Gastroesophageal sphincter (tissue), 4 donors: ENCODE results near the gene AP2M1. TPM values are rescaled to one million over a fixed set of nuclear protein-coding genes. Genes with fewer than 3 reads are reported as not detected.

Experiments
- ATAC-seq: fragments of 150-250 bp; one replicate; pipeline ENCODE4 v1.9.1; 2016; ENCODE audit warnings: mild to moderate bottlenecking, moderate library complexity
- H3K27ac ChIP-seq, 4 donors: fragments of 200-600 bp; sonication (generic) in 3 of 4; 1 replicate in 3 of 4; 2 replicates in 1 of 4; pipeline ENCODE4 v1.5.1; 2016 to 2019
- H3K27me3 ChIP-seq: fragments of 200-600 bp; sonication (generic); one replicate; pipeline ENCODE4 v1.5.1; 2019
- H3K36me3 ChIP-seq, 2 donors: fragments of 200-600 bp; sonication (generic); one replicate each; pipeline ENCODE4 v1.5.1; 2019; ENCODE audit warnings: control low read depth in 1 of 2
- H3K4me1 ChIP-seq, 3 donors: fragments of 200-600 bp; sonication (generic); 1 replicate in 2 of 3; 2 replicates in 1 of 3; pipeline ENCODE4 v1.5.1; 2016 to 2019; ENCODE audit warnings: control low read depth in 2 of 3
- H3K4me3 ChIP-seq, 2 donors: fragments of 200-600 bp; sonication (generic); one replicate each; pipeline ENCODE4 v1.5.1; 2019; ENCODE audit warnings: mild to moderate bottlenecking in 1 of 2, moderate library complexity in 1 of 2
- H3K9me3 ChIP-seq, 3 donors: fragments of 200-600 bp; sonication (generic); one replicate each; pipeline ENCODE4 v1.5.1; 2017 to 2019; ENCODE audit warnings: control low read depth in 2 of 3
- EP300 ChIP-seq: sonication (generic); formaldehyde crosslinking; IDR thresholded peaks from one replicate; pipeline ENCODE4 v1.6.1; 2017; ENCODE audit warnings: antibody characterized with exemption, mild to moderate bottlenecking
- POLR2A ChIP-seq, 2 donors: fragments of 450-650 bp; IDR thresholded peaks; one replicate each; pipeline ENCODE4 v1.6.1; 2017; ENCODE audit warnings: antibody characterized with exemption in 2 of 2, mild to moderate bottlenecking in 2 of 2, moderate library complexity in 1 of 2
- POLR2AphosphoS5 ChIP-seq: sonication (generic); formaldehyde crosslinking; IDR thresholded peaks from one replicate; pipeline ENCODE4 v1.6.1; 2017; ENCODE audit warnings: antibody characterized with exemption
- WGBS, 2 donors: methylation state at CpG; one replicate each; pipeline ENCODE4 v1.1.5; 2018; ENCODE audit warnings: low coverage in 1 of 2; 5-methylcytosine and 5-hydroxymethylcytosine counted together
- total RNA-seq, 4 donors: library from RNA; depleted of rRNA; stranded (reverse); fragments of >200 nt; gene quantifications; one replicate each; pipeline ENCODE4 v1.1.0, GENCODE V29; 2016
- TF ChIP-seq, protein P1 (sequence below), 4 experiments: fragments of 200-600 bp in 2 of 4; fragments of 450-650 bp in 2 of 4; sonication (generic) in 1 of 4; IDR thresholded peaks; one replicate each; pipeline ENCODE4 v1.5.1; 2017 to 2019; ENCODE audit warnings: antibody characterized with exemption in 4 of 4, mild to moderate bottlenecking in 2 of 4, moderate library complexity in 2 of 4

AP2M1 gene
- total RNA-seq, 4 donors from 2014 or later = 234 to 322 (median 288) TPM

GRCh38 chr3:184185461-184186183 lies 11.0 kb downstream of the AP2M1 start:
- H3K4me3 ChIP-seq = peak overlapping the region; percentile 73 to 94
- no peaks in the 10 kb centered on the region for H3K9me3 ChIP-seq
- peaks cover 0 to 44% (median 16%) of the 10 kb centered on the region in 3 donors for H3K4me1 ChIP-seq
- no peaks in the 10 kb centered on the region for H3K27me3 ChIP-seq
- peaks cover 0 to 73% of the 10 kb centered on the region in 2 donors for H3K36me3 ChIP-seq
- peak overlapping the region; percentile 41 to 89 (median 88) for H3K27ac ChIP-seq
- peak; percentile 99 for ATAC-seq
- 1 to 10% methylated on average over 8 to 11 of the region's 55 CpGs for WGBS, 2 donors
- TF ChIP-seq POLR2AphosphoS5 = no peak

GRCh38 chr3:184186184-184186901 lies 11.7 kb downstream of the AP2M1 start, which contains the start of gene ABCF3:
Gene ABCF3 (plus strand): TSS chr3:184186199. CDS start chr3:184186208, 9 bp downstream.
- peak within 1 kb of the TSS; percentile 73 to 94 for H3K4me3 ChIP-seq
- peak within 1 kb of the TSS; percentile 41 to 89 (median 88) for H3K27ac ChIP-seq
- no peaks in the 10 kb centered on the region for H3K27me3 ChIP-seq
- H3K4me1 ChIP-seq = peaks cover 0 to 44% (median 16%) of the 10 kb centered on the region in 3 donors
- peaks cover 0 to 73% of the 10 kb centered on the region in 2 donors for H3K36me3 ChIP-seq
- 0% methylated on average over 4 to 6 of the region's 45 CpGs for WGBS, 2 donors
- TF ChIP-seq EP300 = no peak
- TF ChIP-seq POLR2A (IDR thresholded peaks at IDR 0.05) = peak; percentile 81
- TF ChIP-seq, protein P1, sequence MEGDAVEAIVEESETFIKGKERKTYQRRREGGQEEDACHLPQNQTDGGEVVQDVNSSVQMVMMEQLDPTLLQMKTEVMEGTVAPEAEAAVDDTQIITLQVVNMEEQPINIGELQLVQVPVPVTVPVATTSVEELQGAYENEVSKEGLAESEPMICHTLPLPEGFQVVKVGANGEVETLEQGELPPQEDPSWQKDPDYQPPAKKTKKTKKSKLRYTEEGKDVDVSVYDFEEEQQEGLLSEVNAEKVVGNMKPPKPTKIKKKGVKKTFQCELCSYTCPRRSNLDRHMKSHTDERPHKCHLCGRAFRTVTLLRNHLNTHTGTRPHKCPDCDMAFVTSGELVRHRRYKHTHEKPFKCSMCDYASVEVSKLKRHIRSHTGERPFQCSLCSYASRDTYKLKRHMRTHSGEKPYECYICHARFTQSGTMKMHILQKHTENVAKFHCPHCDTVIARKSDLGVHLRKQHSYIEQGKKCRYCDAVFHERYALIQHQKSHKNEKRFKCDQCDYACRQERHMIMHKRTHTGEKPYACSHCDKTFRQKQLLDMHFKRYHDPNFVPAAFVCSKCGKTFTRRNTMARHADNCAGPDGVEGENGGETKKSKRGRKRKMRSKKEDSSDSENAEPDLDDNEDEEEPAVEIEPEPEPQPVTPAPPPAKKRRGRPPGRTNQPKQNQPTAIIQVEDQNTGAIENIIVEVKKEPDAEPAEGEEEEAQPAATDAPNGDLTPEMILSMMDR (IDR thresholded peaks at IDR 0.05) = no peak
- peak; percentile 95 for TF ChIP-seq POLR2AphosphoS5
- ATAC-seq = peak; percentile 17
- no peaks in the 10 kb centered on the region for H3K9me3 ChIP-seq

GRCh38 chr3:184186902-184187207 lies 12.2 kb downstream of the AP2M1 start:
- Histone ChIP-seq H3K4me1 (peaks cover 0 to 44% (median 16%) of the 10 kb centered on the region in 3 donors), H3K36me3 (peaks cover 0 to 73% of the 10 kb centered on the region in 2 donors), H3K4me3 (peak overlapping the region; percentile 73 to 94), H3K27ac (peak overlapping the region in 3 of 4 donors; percentile 87 to 89 (median 88)), H3K27me3 (no peaks in the 10 kb centered on the region), H3K9me3 (no peaks in the 10 kb centered on the region)
- TF ChIP-seq POLR2A (IDR thresholded peaks at IDR 0.05) (no peak), EP300 (no peak), POLR2AphosphoS5 (no peak)
- TF ChIP-seq, protein P1 (IDR thresholded peaks at IDR 0.05) = no peak
- 0% methylated on average over 2 to 3 of the region's 3 CpGs for WGBS, 2 donors
- no peak for ATAC-seq

DNA sequence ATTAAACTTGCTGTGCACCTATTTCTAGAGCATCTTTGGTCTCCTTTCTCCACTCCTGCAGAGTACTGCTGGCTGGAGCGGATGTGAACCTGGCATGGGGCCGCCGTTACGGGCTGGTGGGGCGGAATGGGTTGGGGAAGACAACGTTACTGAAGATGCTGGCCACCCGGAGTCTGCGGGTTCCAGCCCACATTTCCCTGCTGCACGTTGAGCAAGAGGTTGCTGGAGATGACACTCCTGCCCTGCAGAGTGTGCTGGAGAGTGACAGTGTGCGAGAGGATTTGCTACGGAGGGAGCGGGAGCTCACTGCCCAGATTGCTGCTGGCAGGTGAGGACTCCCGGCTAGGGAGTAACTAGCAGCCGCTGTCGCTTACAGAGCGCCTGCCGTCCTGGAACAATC lies 13.4 kb downstream of the AP2M1 start:
- 89 to 100% methylated on average over 5 to 15 of the region's 17 CpGs for WGBS, 2 donors
- Histone ChIP-seq H3K4me3 (no peak overlapping the region), H3K4me1 (peaks cover 0 to 44% (median 16%) of the 10 kb centered on the region in 3 donors), H3K27ac (no peak overlapping the region), H3K27me3 (no peaks in the 10 kb centered on the region), H3K9me3 (no peaks in the 10 kb centered on the region), H3K36me3 (peaks cover 0 to 73% of the 10 kb centered on the region in 2 donors)
- ATAC-seq = no peak
- TF ChIP-seq, protein P1 (IDR thresholded peaks at IDR 0.05) = no peak
- TF ChIP-seq EP300 (no peak), POLR2AphosphoS5 (no peak), POLR2A (IDR thresholded peaks at IDR 0.05) (no peak)

GRCh38 chr3:184189421-184189820 lies 14.8 kb downstream of the AP2M1 start:
- WGBS, 2 donors = 100% methylated on average over 1 of the region's 13 CpGs; no CpG with 5 or more reads in 1 of the 2 donors
- peaks cover 0 to 44% (median 16%) of the 10 kb centered on the region in 3 donors for H3K4me1 ChIP-seq
- no peaks in the 10 kb centered on the region for H3K9me3 ChIP-seq
- H3K4me3 ChIP-seq = no peak overlapping the region
- H3K27ac ChIP-seq = no peak overlapping the region
- no peaks in the 10 kb centered on the region for H3K27me3 ChIP-seq
- no peak for ATAC-seq
- H3K36me3 ChIP-seq = peaks cover 0 to 73% of the 10 kb centered on the region in 2 donors
- TF ChIP-seq POLR2A (IDR thresholded peaks at IDR 0.05) = no peak
- no peak for TF ChIP-seq POLR2AphosphoS5
- TF ChIP-seq EP300 = no peak
- TF ChIP-seq, protein P1 (IDR thresholded peaks at IDR 0.05) = no peak
